HG03575 (cell line): ENCODE data around the gene CFAP52.

Experiments used
- ATAC-seq: cut with Tn5 transposase; IDR thresholded peaks from one replicate; pipeline ENCODE4 v1.9.1; 2021; ENCODE audit not compliant: unreplicated experiment, insufficient number of reproducible peaks, low FRiP score; ENCODE audit errors: extremely low read depth

Gene CFAP52

GRCh38 chr17:9677411-9677810 lies 101.0 kb downstream of the CFAP52 start:
- ATAC-seq = no peak

- ATAC-seq = no peak
Measured at GRCh38 chr17:9677896-9678295, 101.5 kb downstream of the CFAP52 start.

GRCh38 chr17:9684955-9685621 lies 108.6 kb downstream of the CFAP52 start:
- ATAC-seq = no peak
